Mucosa of descending colon (tissue), 3 donors: Measurements from ENCODE around the gene RNF19B. TPM values are rescaled to one million over a fixed set of nuclear protein-coding genes. Genes with fewer than 3 reads are reported as not detected.
A peak's percentile ranks its signal among the peaks of the same experiment; 100 is the strongest.

Experiments used
- ATAC-seq: fragments of 200-7000 bp; cut with Tn5 transposase; one replicate; pipeline ENCODE4 v1.9.1; 2020; ENCODE audit warnings: mild to moderate bottlenecking, moderate library complexity
- DNase-seq, 3 donors: peaks; one replicate each; pipeline ENCODE4 v3.0.0-alpha.2; 2020
- H3K36me3 ChIP-seq: fragments of 200-600 bp; one replicate; pipeline ENCODE4 v1.8.0; 2021; ENCODE audit warnings: low read depth, mild to moderate bottlenecking
- H3K4me1 ChIP-seq: fragments of 200-600 bp; one replicate; pipeline ENCODE4 v1.8.0; 2021; ENCODE audit warnings: low read depth, mild to moderate bottlenecking
- H3K4me3 ChIP-seq: fragments of 200-600 bp; one replicate; pipeline ENCODE4 v1.8.0; 2021; ENCODE audit warnings: mild to moderate bottlenecking
- H3K9me3 ChIP-seq: fragments of 200-600 bp; one replicate; pipeline ENCODE4 v1.8.0; 2021; ENCODE audit warnings: mild to moderate bottlenecking
- intact Hi-C, 2 donors: fragments of 100-400 bp; cut with DNase I in 1 of 2; cut with micrococcal nuclease in 1 of 2; formaldehyde crosslinking; loops; one replicate each; pipeline versions ENCODE4 v1.11.0 to v1.11.1; 2022; cut with DNase I, micrococcal nuclease
- total RNA-seq, 3 donors: library from RNA; stranded (reverse); fragmentation: NEBNext Ultra II Directional in 2 of 3; extraction: Animal tissue kit (Norgen Biotek cat#: 25700) in 2 of 3; gene quantifications; one replicate each; pipeline versions ENCODE4 v1.2.1 to v1.2.4, GENCODE V29; 2021 to 2023
- TF ChIP-seq, protein P1 (sequence below): fragments of 200-600 bp; IDR thresholded peaks from one replicate; pipeline ENCODE4 v1.8.0; 2022; ENCODE audit warnings: antibody characterized with exemption, mild to moderate bottlenecking
- donor health status: DM: no; HTN: no; CAD: no; lungs with moderate emphysema.
- donor health status: DM: no; HTN: no; CAD: no.
- donor health status: DM: no; HTN: yes; CAD: no.

The RNF19B gene
- total RNA-seq, 3 donors from 2014 or later: 51.5 to 74.9 (median 68.0) TPM

DNA sequence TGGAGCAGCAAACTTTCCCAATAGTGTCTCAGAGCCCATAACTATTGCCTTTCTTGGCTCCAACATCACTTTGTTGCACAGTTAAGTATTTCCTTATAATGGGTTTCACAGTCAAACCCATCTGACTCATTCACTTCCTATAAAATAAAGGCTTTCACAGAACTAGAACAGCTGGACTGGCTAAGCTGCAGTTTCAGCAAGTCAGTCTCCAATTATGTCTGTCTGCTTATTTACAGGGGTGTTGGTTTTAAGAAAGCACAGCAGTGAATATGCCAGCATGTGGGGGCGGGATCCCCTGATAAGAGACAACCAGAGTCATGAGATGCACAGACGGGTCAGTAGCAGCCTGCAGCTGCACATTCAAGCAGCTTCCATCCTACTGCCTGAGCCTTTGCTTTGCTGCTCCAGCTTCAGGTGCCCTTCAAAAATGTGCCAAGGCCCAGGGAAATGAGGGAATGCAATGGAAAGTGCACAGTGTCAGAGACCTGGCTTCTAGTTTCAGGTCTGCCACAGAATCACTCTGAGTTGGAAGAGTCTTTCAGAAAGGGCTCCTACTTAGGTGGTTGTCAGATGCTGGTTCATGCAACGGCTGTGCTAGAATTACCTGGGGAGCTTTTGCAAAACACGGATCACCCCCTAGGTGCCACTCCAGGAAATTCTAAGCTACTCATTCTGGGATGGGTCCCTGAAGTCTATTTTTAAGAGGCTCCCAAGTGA lies 24.8 kb downstream of the RNF19B start:
- Histone ChIP-seq H3K4me1 (peaks cover 56% of the 10 kb centered on the region), H3K9me3 (no peaks in the 10 kb centered on the region), H3K36me3 (no peaks in the 10 kb centered on the region), H3K4me3 (no peak overlapping the region)
- intact Hi-C loops: loop anchor here (10.0 kb wide), 2 partner anchors 115 to 145 kb away; partner anchors contain the start of gene AZIN2 (in 1 of the 2)
- DNase-seq (peak; percentile 57 to 72 (median 68)), ATAC-seq (peak; percentile 80)
- TF ChIP-seq, protein P1, sequence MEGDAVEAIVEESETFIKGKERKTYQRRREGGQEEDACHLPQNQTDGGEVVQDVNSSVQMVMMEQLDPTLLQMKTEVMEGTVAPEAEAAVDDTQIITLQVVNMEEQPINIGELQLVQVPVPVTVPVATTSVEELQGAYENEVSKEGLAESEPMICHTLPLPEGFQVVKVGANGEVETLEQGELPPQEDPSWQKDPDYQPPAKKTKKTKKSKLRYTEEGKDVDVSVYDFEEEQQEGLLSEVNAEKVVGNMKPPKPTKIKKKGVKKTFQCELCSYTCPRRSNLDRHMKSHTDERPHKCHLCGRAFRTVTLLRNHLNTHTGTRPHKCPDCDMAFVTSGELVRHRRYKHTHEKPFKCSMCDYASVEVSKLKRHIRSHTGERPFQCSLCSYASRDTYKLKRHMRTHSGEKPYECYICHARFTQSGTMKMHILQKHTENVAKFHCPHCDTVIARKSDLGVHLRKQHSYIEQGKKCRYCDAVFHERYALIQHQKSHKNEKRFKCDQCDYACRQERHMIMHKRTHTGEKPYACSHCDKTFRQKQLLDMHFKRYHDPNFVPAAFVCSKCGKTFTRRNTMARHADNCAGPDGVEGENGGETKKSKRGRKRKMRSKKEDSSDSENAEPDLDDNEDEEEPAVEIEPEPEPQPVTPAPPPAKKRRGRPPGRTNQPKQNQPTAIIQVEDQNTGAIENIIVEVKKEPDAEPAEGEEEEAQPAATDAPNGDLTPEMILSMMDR: no peak

DNA sequence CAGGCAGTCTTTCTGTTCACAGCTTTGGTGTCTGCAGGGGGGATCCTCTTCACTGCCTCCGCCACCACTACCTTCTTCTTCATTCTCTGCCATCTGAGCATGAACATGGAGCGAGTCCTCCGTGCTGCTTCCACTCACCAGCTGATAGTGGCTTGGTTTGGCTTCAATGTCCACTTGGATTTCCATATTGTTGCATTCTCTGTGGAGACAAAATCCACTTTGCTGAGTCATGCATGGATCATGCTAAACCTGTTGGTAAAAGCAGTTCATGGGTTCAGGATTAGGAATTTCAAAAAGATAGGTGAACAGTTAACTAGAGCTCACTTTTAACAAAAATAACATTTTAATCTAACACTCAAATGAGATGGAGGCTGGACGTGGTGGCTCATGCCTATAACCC lies 27.5 kb downstream of the RNF19B start:
- H3K36me3 ChIP-seq: no peaks in the 10 kb centered on the region
- H3K4me3 ChIP-seq: no peak overlapping the region
- H3K4me1 ChIP-seq: peaks cover 68% of the 10 kb centered on the region
- intact Hi-C loops: loop anchor here (10.0 kb wide), 2 partner anchors 118 to 148 kb away; partner anchors contain the start of gene AZIN2 (in 1 of the 2)
- H3K9me3 ChIP-seq: no peaks in the 10 kb centered on the region
- no peak for DNase-seq
- no peak for ATAC-seq
- TF ChIP-seq, protein P1: no peak

DNA sequence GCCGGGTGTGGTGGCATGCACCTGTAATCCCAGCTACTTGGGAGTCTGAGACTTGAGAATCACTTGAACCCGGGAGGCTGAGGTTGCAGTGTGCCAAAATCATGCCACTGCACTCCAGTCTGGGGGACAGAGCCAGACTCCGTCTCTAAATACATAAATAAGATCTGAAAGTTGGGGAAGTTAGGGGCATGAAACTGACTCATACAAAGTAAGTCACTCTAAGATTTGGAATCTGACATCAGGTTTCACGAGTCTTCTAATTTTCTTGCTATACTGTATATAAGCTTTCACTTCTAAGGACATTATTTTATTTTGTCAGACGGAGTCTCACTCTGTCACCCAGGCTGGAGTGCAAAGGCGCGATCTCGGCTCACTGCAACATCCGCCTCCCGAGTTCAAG lies 30.1 kb downstream of the RNF19B start:
- no peak overlapping the region for H3K4me3 ChIP-seq
- no peak for ATAC-seq
- intact Hi-C loops: loop anchor here (10.0 kb wide), 2 partner anchors 120 to 150 kb away; partner anchors contain the start of gene AZIN2 (in 1 of the 2)
- no peaks in the 10 kb centered on the region for H3K36me3 ChIP-seq
- peaks cover 47% of the 10 kb centered on the region for H3K4me1 ChIP-seq
- TF ChIP-seq, protein P1: no peak
- no peaks in the 10 kb centered on the region for H3K9me3 ChIP-seq
- no peak for DNase-seq

DNA sequence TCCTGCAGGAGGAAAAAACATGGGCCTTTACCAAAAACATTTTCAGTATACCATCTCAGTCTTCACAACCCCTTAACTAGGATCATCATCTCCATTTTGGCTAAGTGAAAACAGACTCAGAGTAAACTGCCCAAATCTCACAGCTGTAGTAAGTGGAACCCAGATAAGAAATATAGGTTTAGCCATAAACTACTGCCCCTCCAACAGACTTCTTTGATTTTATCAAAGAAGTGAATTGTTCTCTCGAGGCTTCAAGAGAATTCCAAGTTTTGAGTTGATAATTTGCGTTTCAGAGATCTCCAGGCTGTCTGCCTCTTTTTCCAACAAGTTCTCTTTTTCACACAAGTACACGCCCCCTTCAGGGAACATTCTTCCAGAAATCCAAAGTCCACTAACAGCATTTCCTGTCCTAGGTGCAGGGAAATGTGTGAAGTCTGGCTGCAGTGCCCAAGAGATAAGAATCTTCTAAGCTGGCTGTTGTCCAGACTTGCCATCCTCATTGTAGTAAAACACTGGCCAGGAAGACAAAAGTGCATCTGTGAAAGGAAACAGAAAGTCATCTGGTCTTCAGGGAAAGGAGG lies 30.8 kb downstream of the RNF19B start:
- peak in 1 of 3 donors; percentile 93 for DNase-seq
- Histone ChIP-seq H3K4me1 (peaks cover 40% of the 10 kb centered on the region), H3K9me3 (no peaks in the 10 kb centered on the region), H3K36me3 (no peaks in the 10 kb centered on the region), H3K4me3 (no peak overlapping the region)
- TF ChIP-seq, protein P1: no peak
- intact Hi-C loops: loop anchor here (10.0 kb wide), 2 partner anchors 121 to 151 kb away; partner anchors contain the start of gene AZIN2 (in 1 of the 2)
- ATAC-seq: peak; percentile 84

DNA sequence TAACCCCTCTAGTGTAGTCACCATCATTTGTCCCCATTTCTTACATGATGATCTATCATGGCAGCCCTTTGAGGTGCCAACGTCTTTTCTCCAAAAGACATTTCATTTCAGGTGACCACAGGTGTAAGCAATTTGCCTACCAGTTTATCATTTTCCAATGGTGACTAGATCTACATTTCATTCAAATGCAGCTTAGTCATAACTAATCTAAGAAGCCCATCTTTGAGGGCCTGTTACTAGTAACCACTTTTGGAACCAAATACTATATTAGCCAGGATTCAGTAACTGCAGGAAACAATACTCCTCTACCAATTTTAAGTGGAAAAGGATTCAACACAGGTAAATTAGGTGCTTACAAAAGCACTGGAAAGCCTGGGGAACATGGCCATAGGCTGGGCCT lies 32.8 kb downstream of the RNF19B start:
- Histone ChIP-seq H3K36me3 (no peaks in the 10 kb centered on the region), H3K4me1 (peaks cover 31% of the 10 kb centered on the region), H3K9me3 (no peaks in the 10 kb centered on the region), H3K4me3 (no peak overlapping the region)
- intact Hi-C loops: loop anchor here (10.0 kb wide), 2 partner anchors 123 to 153 kb away; partner anchors contain the start of gene AZIN2 (in 1 of the 2)
- ATAC-seq: no peak
- DNase-seq: no peak
- TF ChIP-seq, protein P1: no peak
